Right cardiac atrium (tissue), 5 donors: ENCODE results near the gene NPR1. TPM values are rescaled to one million over a fixed set of nuclear protein-coding genes. Genes with fewer than 3 reads are reported as not detected.

Experiments
- ATAC-seq, 2 donors: fragments of 200-7000 bp; cut with Tn5 transposase; one replicate each; pipeline versions ENCODE4 v1.8.0 to v1.9.1; 2020; ENCODE audit warnings: moderate library complexity in 2 of 2, mild to moderate bottlenecking in 1 of 2
- DNase-seq, 3 donors: peaks; one replicate each; pipeline ENCODE4 v3.0.0-alpha.2; 2020
- H3K27ac ChIP-seq: one replicate; pipeline ENCODE4 v1.5.1; 2013; ENCODE audit warnings: mild to moderate bottlenecking, low read length, control low read depth, moderate library complexity
- H3K27me3 ChIP-seq: one replicate; pipeline ENCODE4 v1.6.1; 2013; ENCODE audit not compliant: control insufficient read depth, insufficient read depth
- H3K4me1 ChIP-seq: one replicate; pipeline ENCODE4 v1.6.1; 2013; ENCODE audit warnings: low read length; ENCODE audit not compliant: control insufficient read depth, insufficient read depth
- H3K4me3 ChIP-seq: one replicate; pipeline ENCODE4 v1.5.1; 2013; ENCODE audit warnings: low read length, control low read depth
- H3K9me3 ChIP-seq: one replicate; pipeline ENCODE4 v1.6.1; 2013; ENCODE audit warnings: low read length; ENCODE audit not compliant: control insufficient read depth
- WGBS: extraction: QIAGEN DNeasy Blood & Tissue Kit; methylation state at CpG from one replicate; pipeline ENCODE4 v1.1.7; 2013; 5-methylcytosine and 5-hydroxymethylcytosine counted together
- intact Hi-C, 4 donors: fragments of 100-400 bp; cut with DNase I; formaldehyde crosslinking; loops; one replicate each; pipeline versions ENCODE4 v1.11.0 to v1.14.0; 2022 to 2023
- polyA plus RNA-seq: library from polyadenylated mRNA; stranded (reverse); fragments of 200-250 nt; gene quantifications from one replicate; pipeline ENCODE4 v1.2.3, GENCODE V29; 2013
- total RNA-seq, 4 donors: library from RNA; stranded (reverse); fragmentation: NEBNext Ultra II Directional; extraction: Animal tissue kit (Norgen Biotek cat#: 25700); gene quantifications; one replicate each; pipeline ENCODE4 v1.2.1, GENCODE V29; 2021
- donor health status: healthy with polysubstance abuse.
- donor health status: DM: no; HTN: yes; CAD: no.
- donor health status: DM: no; HTN: no; CAD: no.
- donor health status: DM: no; HTN: yes; CAD: no; lungs with severe emphysema.
- donor health status: DM: yes; HTN: yes; CAD: no.

NPR1 gene
- total and polyA plus RNA-seq, 5 donors = 21.2 to 31.2 (median 26.0) TPM

- ATAC-seq = peak; percentile 38 to 42
- DNase-seq = peak; percentile 45 to 74 (median 72)
Observed at GRCh38 chr1:153649863-153650235, 28.6 kb upstream of the NPR1 start.

GRCh38 chr1:153651771-153652170 lies 26.7 kb upstream of the NPR1 start:
- intact Hi-C loops = no loop called here
- WGBS = 93% methylated on average over 1 of the region's 1 CpG
- Histone ChIP-seq H3K27me3 (no peaks in the 10 kb centered on the region), H3K9me3 (no peaks in the 10 kb centered on the region), H3K27ac (no peak overlapping the region), H3K4me1 (peaks cover 3% of the 10 kb centered on the region), H3K4me3 (no peak overlapping the region)
- no peak for ATAC-seq
- DNase-seq = no peak

More at GRCh38 chr1:153649863-153650235, 28.6 kb upstream of the NPR1 start:
- Histone ChIP-seq H3K27me3 (no peaks in the 10 kb centered on the region), H3K27ac (no peak overlapping the region), H3K9me3 (no peaks in the 10 kb centered on the region), H3K4me1 (peaks cover 3% of the 10 kb centered on the region), H3K4me3 (no peak overlapping the region)
- intact Hi-C loops = no loop called here
- 84% methylated on average over 2 of the region's 2 CpGs for WGBS

- H3K27ac ChIP-seq = no peak overlapping the region
- ATAC-seq (peak in 1 of 2 donors; percentile 60), DNase-seq (no peak)
- no peaks in the 10 kb centered on the region for H3K9me3 ChIP-seq
- H3K4me1 ChIP-seq = no peaks in the 10 kb centered on the region
- no peak overlapping the region for H3K4me3 ChIP-seq
- intact Hi-C loops = no loop called here
- 49% methylated on average over 3 of the region's 3 CpGs for WGBS
- no peaks in the 10 kb centered on the region for H3K27me3 ChIP-seq
Observed at GRCh38 chr1:153652805-153653500, 25.5 kb upstream of the NPR1 start.

- H3K27ac ChIP-seq = no peak overlapping the region
- DNase-seq = no peak
- H3K9me3 ChIP-seq = no peaks in the 10 kb centered on the region
- H3K4me3 ChIP-seq = no peak overlapping the region
- H3K4me1 ChIP-seq = no peaks in the 10 kb centered on the region
- no peak for ATAC-seq
- intact Hi-C loops = no loop called here
- H3K27me3 ChIP-seq = no peaks in the 10 kb centered on the region
- 85% methylated on average over 3 of the region's 3 CpGs for WGBS
Observed at GRCh38 chr1:153655333-153655732, 23.2 kb upstream of the NPR1 start.

GRCh38 chr1:153658400-153659174 lies 19.9 kb upstream of the NPR1 start, which contains the start of gene SNAPIN:
TSS of gene SNAPIN (plus strand) at chr1:153658703. CDS start at chr1:153658744, 41 bp downstream.
- peak; percentile 93 to 97 (median 96) for DNase-seq
- WGBS = 2% methylated on average over 53 of the region's 53 CpGs
- intact Hi-C loops = no loop called here
- no peaks in the 10 kb centered on the region for H3K4me1 ChIP-seq
- H3K9me3 ChIP-seq = no peaks in the 10 kb centered on the region
- ATAC-seq = peak; percentile 97
- peak within 1 kb of the TSS; percentile 78 for H3K4me3 ChIP-seq
- peak within 1 kb of the TSS; percentile 92 for H3K27ac ChIP-seq
- H3K27me3 ChIP-seq = no peaks in the 10 kb centered on the region

GRCh38 chr1:153659175-153659534 lies 19.3 kb upstream of the NPR1 start:
- H3K4me1 ChIP-seq = no peaks in the 10 kb centered on the region
- DNase-seq (no peak), ATAC-seq (peak in 1 of 2 donors; percentile 2)
- 26% methylated on average over 8 of the region's 8 CpGs for WGBS
- peak overlapping the region; percentile 92 for H3K27ac ChIP-seq
- peak overlapping the region; percentile 78 for H3K4me3 ChIP-seq
- H3K9me3 ChIP-seq = no peaks in the 10 kb centered on the region
- intact Hi-C loops = no loop called here
- no peaks in the 10 kb centered on the region for H3K27me3 ChIP-seq

GRCh38 chr1:153659656-153660055 lies 18.8 kb upstream of the NPR1 start:
- DNase-seq (no peak), ATAC-seq (no peak)
- H3K4me1 ChIP-seq = no peaks in the 10 kb centered on the region
- no peaks in the 10 kb centered on the region for H3K27me3 ChIP-seq
- H3K27ac ChIP-seq = no peak overlapping the region
- WGBS = 75% methylated on average over 9 of the region's 9 CpGs
- H3K4me3 ChIP-seq = peak overlapping the region; percentile 78
- intact Hi-C loops = no loop called here
- H3K9me3 ChIP-seq = no peaks in the 10 kb centered on the region

GRCh38 chr1:153661111-153661708 lies 17.3 kb upstream of the NPR1 start:
- no peak overlapping the region for H3K4me3 ChIP-seq
- intact Hi-C loops = no loop called here
- WGBS = 63% methylated on average over 9 of the region's 9 CpGs
- ATAC-seq (no peak), DNase-seq (no peak)
- no peaks in the 10 kb centered on the region for H3K27me3 ChIP-seq
- no peak overlapping the region for H3K27ac ChIP-seq
- H3K4me1 ChIP-seq = no peaks in the 10 kb centered on the region
- H3K9me3 ChIP-seq = no peaks in the 10 kb centered on the region

- no peak overlapping the region for H3K27ac ChIP-seq
- 44% methylated on average over 2 of the region's 2 CpGs for WGBS
- intact Hi-C loops = no loop called here
Observed at GRCh38 chr1:153662269-153662668, 16.2 kb upstream of the NPR1 start.

GRCh38 chr1:153663211-153663610 lies 15.3 kb upstream of the NPR1 start:
- intact Hi-C loops = no loop called here
- Histone ChIP-seq H3K4me1 (no peaks in the 10 kb centered on the region), H3K9me3 (no peaks in the 10 kb centered on the region), H3K27me3 (no peaks in the 10 kb centered on the region), H3K4me3 (no peak overlapping the region), H3K27ac (no peak overlapping the region)
- 85% methylated on average over 5 of the region's 5 CpGs for WGBS
- no peak for ATAC-seq
- no peak for DNase-seq

More at GRCh38 chr1:153662269-153662668, 16.2 kb upstream of the NPR1 start:
- Histone ChIP-seq H3K9me3 (no peaks in the 10 kb centered on the region), H3K4me1 (no peaks in the 10 kb centered on the region), H3K27me3 (no peaks in the 10 kb centered on the region), H3K4me3 (no peak overlapping the region)
- ATAC-seq (no peak), DNase-seq (no peak)

- Histone ChIP-seq H3K4me3 (no peak overlapping the region), H3K27me3 (no peaks in the 10 kb centered on the region), H3K4me1 (no peaks in the 10 kb centered on the region), H3K9me3 (no peaks in the 10 kb centered on the region), H3K27ac (no peak overlapping the region)
- intact Hi-C loops = no loop called here
- DNase-seq = no peak
- 84% methylated on average over 4 of the region's 4 CpGs for WGBS
- ATAC-seq = no peak
Observed at GRCh38 chr1:153667439-153667838, 11.0 kb upstream of the NPR1 start.
